ENCODE data around the gene PAX8.

The PAX8 gene

GRCh38 chr2:113219889-113220641 is 58.7 kb downstream of the PAX8 start:
- DNase-seq, result no peak

GRCh38 chr2:113219525-113219888 is 59.2 kb downstream of the PAX8 start:
- no peak for DNase-seq

GRCh38 chr2:113219092-113219441 is 59.7 kb downstream of the PAX8 start:
- no peak for DNase-seq

GRCh38 chr2:113218283-113219091 is 60.2 kb downstream of the PAX8 start:
- no peak for DNase-seq

- no peak for DNase-seq
Measured at GRCh38 chr2:113217455-113218282, 61.1 kb downstream of the PAX8 start.

- DNase-seq, result no peak
Measured at GRCh38 chr2:113216891-113217454, 61.7 kb downstream of the PAX8 start.

- no peak for DNase-seq
Measured at GRCh38 chr2:113216321-113216720, 62.4 kb downstream of the PAX8 start.

- DNase-seq, result no peak
Measured at GRCh38 chr2:113215056-113215455, 63.7 kb downstream of the PAX8 start.

GRCh38 chr2:113214141-113214540 is 64.6 kb downstream of the PAX8 start:
- no peak for DNase-seq

- DNase-seq, result no peak
Measured at GRCh38 chr2:113213061-113213930, 65.4 kb downstream of the PAX8 start.

- no peak for DNase-seq
Measured at GRCh38 chr2:113212245-113213060, 66.3 kb downstream of the PAX8 start.

GRCh38 chr2:113211226-113212105 is 67.3 kb downstream of the PAX8 start:
- no peak for DNase-seq

GRCh38 chr2:113209646-113210171 is 69.0 kb downstream of the PAX8 start:
- no peak for DNase-seq

- no peak for DNase-seq
Measured at GRCh38 chr2:113209011-113209645, 69.6 kb downstream of the PAX8 start.

- DNase-seq, result no peak
Measured at GRCh38 chr2:113208396-113208795, 70.3 kb downstream of the PAX8 start.

- DNase-seq, result no peak
Measured at GRCh38 chr2:113207021-113207420, 71.7 kb downstream of the PAX8 start.

GRCh38 chr2:113206251-113206650 is 72.5 kb downstream of the PAX8 start:
- no peak for DNase-seq

GRCh38 chr2:113203901-113204519 is 74.7 kb downstream of the PAX8 start:
- peak; percentile 75 for DNase-seq

- no peak for DNase-seq
Measured at GRCh38 chr2:113203217-113203530, 75.5 kb downstream of the PAX8 start.

All from OCI-M1 (cell line).